Measurements from ENCODE around the gene RPL28.

The RPL28 gene

DNA sequence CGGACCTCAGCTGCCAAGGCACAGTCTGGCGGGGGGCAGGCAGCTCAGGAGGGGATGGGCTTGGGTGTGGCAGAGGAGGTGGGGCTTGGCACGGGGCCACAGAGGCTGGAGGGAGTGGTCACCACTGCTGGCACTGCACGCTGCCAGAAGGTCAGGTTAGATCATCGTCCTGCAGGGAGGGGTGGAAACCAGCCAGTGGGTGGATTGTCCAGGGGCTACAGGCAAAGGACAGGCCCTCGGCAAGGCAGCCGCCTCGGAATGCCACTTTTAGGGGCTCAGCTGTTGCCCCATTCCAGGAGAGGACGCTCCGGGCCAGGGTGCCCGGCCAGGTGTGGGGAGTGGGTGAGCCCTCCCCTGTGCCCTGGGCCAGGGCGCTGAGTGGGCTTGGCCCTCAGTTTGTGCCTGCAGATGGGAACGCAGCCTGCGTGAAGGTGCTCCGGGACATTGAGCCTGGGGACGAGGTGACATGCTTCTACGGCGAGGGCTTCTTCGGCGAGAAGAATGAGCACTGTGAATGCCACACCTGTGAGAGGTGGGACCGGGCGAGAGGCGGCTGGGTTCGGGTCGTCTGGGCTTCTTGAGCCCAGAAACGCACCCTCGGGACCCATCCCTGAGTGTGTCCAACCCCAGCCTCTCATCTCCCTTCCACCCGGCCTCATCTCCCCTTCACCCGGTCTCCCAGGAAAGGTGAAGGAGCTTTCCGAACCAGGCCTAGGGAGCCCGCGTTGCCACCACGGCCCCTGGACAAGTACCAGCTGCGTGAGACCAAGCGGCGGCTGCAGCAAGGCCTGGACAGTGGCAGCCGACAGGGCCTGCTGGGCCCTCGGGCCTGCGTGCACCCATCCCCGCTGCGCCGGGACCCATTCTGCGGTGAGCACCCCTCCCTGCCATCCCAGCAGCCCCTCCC lies 39.7 kb upstream of the RPL28 start:
- Histone ChIP-seq H3K4me3 (ENCODE audit: low read depth in 1 of 2, low read length in 2 of 2) (no peak overlapping the region), H3K27ac (ENCODE audit: low read length) (no peak overlapping the region), H3K4me1 (ENCODE audit: control insufficient read depth in 1 of 2, insufficient read depth in 2 of 2, low read length in 2 of 2) (peaks cover 0 to 12% of the 10 kb centered on the region in 2 donors), H3K9me3 (ENCODE audit: control insufficient read depth in 1 of 2, low read length in 2 of 2) (no peaks in the 10 kb centered on the region), H3K36me3 (ENCODE audit: control insufficient read depth in 1 of 2, insufficient read depth in 2 of 2, low read length in 2 of 2) (peaks cover 9 to 35% of the 10 kb centered on the region in 2 donors), H3K27me3 (ENCODE audit: low read depth, low read length) (peaks cover under 1% of the 10 kb centered on the region)

- Histone ChIP-seq H3K9me3 (ENCODE audit: control insufficient read depth in 1 of 2, low read length in 2 of 2) (no peaks in the 10 kb centered on the region), H3K27me3 (ENCODE audit: low read depth, low read length) (peaks cover 9% of the 10 kb centered on the region), H3K4me3 (ENCODE audit: low read depth in 1 of 2, low read length in 2 of 2) (no peak overlapping the region), H3K36me3 (ENCODE audit: control insufficient read depth in 1 of 2, insufficient read depth in 2 of 2, low read length in 2 of 2) (peaks cover 9 to 34% of the 10 kb centered on the region in 2 donors), H3K4me1 (ENCODE audit: control insufficient read depth in 1 of 2, insufficient read depth in 2 of 2, low read length in 2 of 2) (peaks cover 0 to 5% of the 10 kb centered on the region in 2 donors), H3K27ac (ENCODE audit: low read length) (no peak overlapping the region)
These were observed 38.8 kb upstream of the RPL28 start for GRCh38 chr19:55346725-55347441.

- Histone ChIP-seq H3K27me3 (ENCODE audit: low read depth, low read length) (peaks cover 15% of the 10 kb centered on the region), H3K36me3 (ENCODE audit: control insufficient read depth in 1 of 2, insufficient read depth in 2 of 2, low read length in 2 of 2) (peaks cover 6 to 27% of the 10 kb centered on the region in 2 donors), H3K4me3 (ENCODE audit: low read depth in 1 of 2, low read length in 2 of 2) (no peak overlapping the region), H3K27ac (ENCODE audit: low read length) (no peak overlapping the region), H3K4me1 (ENCODE audit: control insufficient read depth in 1 of 2, insufficient read depth in 2 of 2, low read length in 2 of 2) (peaks cover 0 to 5% of the 10 kb centered on the region in 2 donors), H3K9me3 (ENCODE audit: control insufficient read depth in 1 of 2, low read length in 2 of 2) (no peaks in the 10 kb centered on the region)
These were observed 38.2 kb upstream of the RPL28 start for GRCh38 chr19:55347442-55348009.

DNA sequence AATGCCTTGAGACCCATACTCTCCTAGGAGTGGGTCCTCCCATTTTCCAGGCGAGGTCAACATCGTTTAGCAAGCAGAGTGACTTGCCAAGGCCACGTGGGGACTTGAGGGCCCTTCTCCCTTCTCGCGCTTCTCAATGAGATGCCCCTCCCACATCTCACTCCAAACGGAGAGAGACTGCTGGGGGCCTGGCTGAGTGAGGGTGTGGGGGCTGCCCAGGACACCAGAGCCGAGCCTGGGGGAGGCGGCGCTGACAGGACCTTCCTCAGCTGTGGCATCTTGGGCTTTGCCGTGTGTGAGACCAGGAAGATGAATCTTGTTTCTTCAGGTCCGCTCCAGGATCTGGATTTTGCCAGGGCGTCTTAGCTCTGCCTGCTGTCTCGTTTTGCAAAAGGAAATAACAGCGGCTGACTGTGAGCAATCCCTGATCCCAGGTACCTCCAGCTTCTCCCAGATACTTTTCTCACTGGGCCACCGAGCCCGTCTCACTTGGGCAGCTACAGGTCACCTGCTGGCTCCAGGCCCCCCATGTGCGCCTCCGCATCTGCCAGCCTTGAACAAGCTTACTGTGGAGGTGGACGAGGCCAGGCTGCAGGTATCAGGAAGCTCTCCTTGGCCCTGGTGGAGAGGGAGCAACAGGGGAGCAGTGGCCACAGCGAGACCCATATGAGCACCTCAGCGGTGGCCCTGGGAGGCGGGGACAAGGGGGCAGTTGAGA lies 37.3 kb upstream of the RPL28 start:
- H3K27me3 ChIP-seq (ENCODE audit: low read depth, low read length), result peaks cover 25% of the 10 kb centered on the region
- H3K4me1 ChIP-seq (ENCODE audit: control insufficient read depth in 1 of 2, insufficient read depth in 2 of 2, low read length in 2 of 2), result peaks cover 0 to 8% of the 10 kb centered on the region in 2 donors
- no peak overlapping the region for H3K4me3 ChIP-seq (ENCODE audit: low read depth in 1 of 2, low read length in 2 of 2)
- H3K36me3 ChIP-seq (ENCODE audit: control insufficient read depth in 1 of 2, insufficient read depth in 2 of 2, low read length in 2 of 2), result peaks cover 4 to 18% of the 10 kb centered on the region in 2 donors
- no peak overlapping the region for H3K27ac ChIP-seq (ENCODE audit: low read length)
- no peaks in the 10 kb centered on the region for H3K9me3 ChIP-seq (ENCODE audit: control insufficient read depth in 1 of 2, low read length in 2 of 2)

GRCh38 chr19:55350620-55351315 lies 35.0 kb upstream of the RPL28 start:
- H3K27me3 ChIP-seq (ENCODE audit: low read depth, low read length), result peaks cover 28% of the 10 kb centered on the region
- H3K27ac ChIP-seq (ENCODE audit: low read length), result no peak overlapping the region
- H3K4me3 ChIP-seq (ENCODE audit: low read depth in 1 of 2, low read length in 2 of 2), result no peak overlapping the region
- H3K36me3 ChIP-seq (ENCODE audit: control insufficient read depth in 1 of 2, insufficient read depth in 2 of 2, low read length in 2 of 2), result peaks cover 0 to 12% of the 10 kb centered on the region in 2 donors
- peaks cover 0 to 16% of the 10 kb centered on the region in 2 donors for H3K4me1 ChIP-seq (ENCODE audit: control insufficient read depth in 1 of 2, insufficient read depth in 2 of 2, low read length in 2 of 2)
- no peaks in the 10 kb centered on the region for H3K9me3 ChIP-seq (ENCODE audit: control insufficient read depth in 1 of 2, low read length in 2 of 2)

- Histone ChIP-seq H3K9me3 (ENCODE audit: control insufficient read depth in 1 of 2, low read length in 2 of 2) (no peaks in the 10 kb centered on the region), H3K4me1 (ENCODE audit: control insufficient read depth in 1 of 2, insufficient read depth in 2 of 2, low read length in 2 of 2) (peaks cover 0 to 15% of the 10 kb centered on the region in 2 donors), H3K4me3 (ENCODE audit: low read depth in 1 of 2, low read length in 2 of 2) (no peak overlapping the region), H3K27me3 (ENCODE audit: low read depth, low read length) (peaks cover 28% of the 10 kb centered on the region), H3K27ac (ENCODE audit: low read length) (no peak overlapping the region), H3K36me3 (ENCODE audit: control insufficient read depth in 1 of 2, insufficient read depth in 2 of 2, low read length in 2 of 2) (peaks cover 0 to 4% of the 10 kb centered on the region in 2 donors)
These were observed 33.7 kb upstream of the RPL28 start for GRCh38 chr19:55352040-55352439.

DNA sequence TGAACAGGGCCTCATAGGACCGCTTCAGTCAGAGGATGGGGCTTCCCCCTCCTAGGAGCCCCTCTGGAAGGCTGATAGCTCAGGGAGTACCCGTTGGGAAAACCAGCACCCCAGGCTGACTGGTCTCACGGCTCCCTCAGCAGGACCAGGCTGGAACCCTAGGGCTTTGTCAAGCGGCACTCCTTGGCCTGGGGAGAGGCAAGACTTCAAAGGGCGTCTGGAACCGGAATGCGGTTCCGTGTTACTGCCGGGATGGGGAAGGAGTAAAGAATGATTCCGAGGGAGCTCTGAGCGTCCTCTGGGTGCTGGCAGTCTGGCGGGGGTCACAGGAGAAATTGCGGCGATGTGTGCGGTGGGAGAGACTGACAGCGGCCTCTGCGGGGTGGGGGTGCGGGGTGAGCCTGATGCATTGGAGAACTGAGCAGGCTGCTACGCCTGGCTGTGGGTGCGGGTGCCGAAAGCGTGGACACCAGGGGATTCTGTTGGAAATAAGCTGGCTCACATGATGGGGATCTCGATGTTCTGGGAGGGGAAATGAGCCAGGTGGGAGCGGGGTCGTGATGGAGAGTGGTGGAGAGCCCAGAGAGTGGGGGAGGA lies 33.1 kb upstream of the RPL28 start:
- H3K27me3 ChIP-seq (ENCODE audit: low read depth, low read length), result peaks cover 28% of the 10 kb centered on the region
- H3K4me3 ChIP-seq (ENCODE audit: low read depth in 1 of 2, low read length in 2 of 2), result no peak overlapping the region

GRCh38 chr19:55353356-55353802 lies 32.4 kb upstream of the RPL28 start:
- Histone ChIP-seq H3K4me1 (ENCODE audit: control insufficient read depth in 1 of 2, insufficient read depth in 2 of 2, low read length in 2 of 2) (peaks cover 0 to 15% of the 10 kb centered on the region in 2 donors), H3K27ac (ENCODE audit: low read length) (no peak overlapping the region), H3K36me3 (ENCODE audit: control insufficient read depth in 1 of 2, insufficient read depth in 2 of 2, low read length in 2 of 2) (no peaks in the 10 kb centered on the region), H3K4me3 (ENCODE audit: low read depth in 1 of 2, low read length in 2 of 2) (peak overlapping the region; percentile 37 to 50), H3K27me3 (ENCODE audit: low read depth, low read length) (peaks cover 28% of the 10 kb centered on the region), H3K9me3 (ENCODE audit: control insufficient read depth in 1 of 2, low read length in 2 of 2) (no peaks in the 10 kb centered on the region)

More for the DNA sequence above, 33.1 kb upstream of the RPL28 start:
- no peaks in the 10 kb centered on the region for H3K9me3 ChIP-seq (ENCODE audit: control insufficient read depth in 1 of 2, low read length in 2 of 2)
- H3K36me3 ChIP-seq (ENCODE audit: control insufficient read depth in 1 of 2, insufficient read depth in 2 of 2, low read length in 2 of 2), result no peaks in the 10 kb centered on the region
- H3K4me1 ChIP-seq (ENCODE audit: control insufficient read depth in 1 of 2, insufficient read depth in 2 of 2, low read length in 2 of 2), result peaks cover 0 to 15% of the 10 kb centered on the region in 2 donors
- H3K27ac ChIP-seq (ENCODE audit: low read length), result no peak overlapping the region

GRCh38 chr19:55353803-55354697 lies 31.7 kb upstream of the RPL28 start:
- H3K36me3 ChIP-seq (ENCODE audit: control insufficient read depth in 1 of 2, insufficient read depth in 2 of 2, low read length in 2 of 2), result no peaks in the 10 kb centered on the region
- H3K27ac ChIP-seq (ENCODE audit: low read length), result no peak overlapping the region
- H3K4me3 ChIP-seq (ENCODE audit: low read depth in 1 of 2, low read length in 2 of 2), result peak overlapping the region; percentile 37 to 50
- no peaks in the 10 kb centered on the region for H3K9me3 ChIP-seq (ENCODE audit: control insufficient read depth in 1 of 2, low read length in 2 of 2)
- peaks cover 28% of the 10 kb centered on the region for H3K27me3 ChIP-seq (ENCODE audit: low read depth, low read length)
- peaks cover 0 to 15% of the 10 kb centered on the region in 2 donors for H3K4me1 ChIP-seq (ENCODE audit: control insufficient read depth in 1 of 2, insufficient read depth in 2 of 2, low read length in 2 of 2)
